ENCODE data around the gene GYS1.

GYS1 gene

GRCh38 chr19:48955308-48955958 is 37.7 kb downstream of the GYS1 start:
- DNase-seq (ENCODE audit: insufficient read length, low spot score), result no peak
- no peak for TF ChIP-seq CTCF (IDR thresholded peaks at IDR 0.05; ENCODE audit: insufficient read depth, missing control alignments)
- FAIRE-seq, result no peak

- FAIRE-seq, result no peak
These were observed 38.4 kb downstream of the GYS1 start, which contains the start of gene BAX for GRCh38 chr19:48954595-48955307. TSS of gene BAX (plus strand) at chr19:48954875. CDS start at chr19:48954929, 54 bp downstream.

GRCh38 chr19:48953990-48954594 is 39.0 kb downstream of the GYS1 start:
- no peak for DNase-seq (ENCODE audit: insufficient read length, low spot score)
- TF ChIP-seq CTCF (IDR thresholded peaks at IDR 0.05; ENCODE audit: insufficient read depth, missing control alignments), result no peak
- no peak for FAIRE-seq

More at GRCh38 chr19:48954595-48955307, 38.4 kb downstream of the GYS1 start, which contains the start of gene BAX:
- TF ChIP-seq CTCF (IDR thresholded peaks at IDR 0.05; ENCODE audit: insufficient read depth, missing control alignments), result peak; percentile 6
- DNase-seq (ENCODE audit: insufficient read length, low spot score), result peak; percentile 96

- DNase-seq (ENCODE audit: insufficient read length, low spot score) (no peak), FAIRE-seq (no peak)
- no peak for TF ChIP-seq CTCF (IDR thresholded peaks at IDR 0.05; ENCODE audit: insufficient read depth, missing control alignments)
These were observed 40.0 kb downstream of the GYS1 start for GRCh38 chr19:48953141-48953540.

GRCh38 chr19:48950830-48951519 is 42.1 kb downstream of the GYS1 start:
- DNase-seq (ENCODE audit: insufficient read length, low spot score) (no peak), FAIRE-seq (no peak)
- TF ChIP-seq CTCF (IDR thresholded peaks at IDR 0.05; ENCODE audit: insufficient read depth, missing control alignments), result no peak

GRCh38 chr19:48950159-48950558 is 43.0 kb downstream of the GYS1 start:
- TF ChIP-seq CTCF (IDR thresholded peaks at IDR 0.05; ENCODE audit: insufficient read depth, missing control alignments), result no peak
- FAIRE-seq (no peak), DNase-seq (ENCODE audit: insufficient read length, low spot score) (no peak)
